HG03342 (cell line): ENCODE measurements around the gene ZNF277.
A peak's percentile ranks its signal among the peaks of the same experiment; 100 is the strongest.

ENCODE experiments used
- ATAC-seq: cut with Tn5 transposase; IDR thresholded peaks from one replicate; pipeline ENCODE4 v1.9.1; 2021; ENCODE audit warnings: mild to moderate bottlenecking, moderate library complexity; ENCODE audit not compliant: unreplicated experiment

ZNF277 gene

DNA sequence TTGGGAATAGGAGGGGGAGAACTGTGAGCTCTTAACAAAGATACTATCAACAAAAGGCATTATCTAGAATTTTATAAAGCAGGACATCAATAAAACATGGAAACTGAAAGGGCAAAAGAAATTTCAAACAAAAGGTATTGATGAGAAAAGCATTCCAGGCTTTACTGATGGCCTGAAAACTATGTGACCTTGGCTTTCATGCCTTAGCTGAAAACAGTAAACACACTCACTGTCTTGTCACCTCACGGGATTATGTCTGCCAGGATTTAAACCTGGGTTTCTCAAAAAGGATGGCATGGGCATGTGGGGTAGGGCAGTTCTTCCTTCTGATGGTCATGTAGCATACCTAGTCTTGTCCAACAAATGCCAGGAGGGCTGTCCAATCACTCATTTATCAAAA lies 23.2 kb upstream of the ZNF277 start:
- ATAC-seq, result no peak

DNA sequence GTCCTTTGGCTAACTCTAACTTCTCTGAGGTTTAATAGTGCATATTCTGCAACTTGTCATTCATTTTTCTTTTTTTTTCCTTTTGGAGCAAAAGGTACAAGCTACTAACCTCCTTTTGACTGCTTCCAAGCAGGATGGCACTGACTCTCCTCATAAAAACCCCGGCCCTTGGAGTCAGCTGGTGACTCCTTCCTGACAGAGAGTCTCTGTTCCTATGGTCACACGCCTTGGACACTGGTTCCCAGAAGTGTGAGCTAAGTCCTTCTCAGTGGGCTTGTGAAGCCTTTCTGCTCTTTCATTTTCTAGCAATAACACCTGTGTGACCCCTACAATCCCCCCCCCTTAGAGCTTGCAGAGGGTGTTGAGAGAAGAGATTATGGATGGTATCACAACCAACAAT lies 22.0 kb upstream of the ZNF277 start:
- ATAC-seq, result no peak

DNA sequence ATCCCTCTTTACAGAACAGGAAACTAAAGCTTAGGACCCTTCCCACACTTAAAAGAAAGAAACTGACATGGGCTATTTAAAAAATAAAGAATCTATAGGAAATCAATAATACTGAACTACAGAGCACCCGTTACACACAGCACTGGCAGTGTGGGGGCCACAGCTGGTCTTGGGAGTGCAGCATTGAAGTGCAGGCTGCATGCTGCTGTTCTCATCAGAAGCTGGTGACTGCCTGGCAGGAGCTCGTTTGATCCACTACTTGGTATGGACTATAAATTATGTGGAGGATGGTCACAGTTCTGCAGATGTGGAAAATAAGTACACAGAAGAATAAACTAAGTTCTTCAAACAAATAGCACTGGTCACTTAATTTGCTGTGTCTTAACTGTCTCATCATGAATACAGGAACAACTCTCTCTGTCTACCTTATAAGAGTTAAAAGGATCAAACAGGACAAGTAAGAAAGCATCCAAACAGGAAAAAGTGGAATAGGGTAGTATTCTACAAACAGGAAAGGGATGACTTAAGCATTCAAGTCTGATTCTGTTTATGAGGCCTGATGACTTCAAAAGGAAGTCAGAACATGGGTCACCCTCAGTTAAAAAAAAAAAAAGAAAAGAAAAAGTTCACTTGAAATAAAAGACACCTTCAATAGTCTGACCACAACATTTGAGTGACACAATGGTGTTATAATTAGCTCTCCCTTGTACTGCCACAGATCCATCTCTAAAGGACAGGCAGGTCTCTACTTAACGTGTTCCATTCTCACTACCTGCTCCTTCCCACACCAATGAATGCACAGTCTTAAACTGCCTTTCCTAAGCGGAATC lies 21.3 kb upstream of the ZNF277 start:
- ATAC-seq, result no peak

DNA sequence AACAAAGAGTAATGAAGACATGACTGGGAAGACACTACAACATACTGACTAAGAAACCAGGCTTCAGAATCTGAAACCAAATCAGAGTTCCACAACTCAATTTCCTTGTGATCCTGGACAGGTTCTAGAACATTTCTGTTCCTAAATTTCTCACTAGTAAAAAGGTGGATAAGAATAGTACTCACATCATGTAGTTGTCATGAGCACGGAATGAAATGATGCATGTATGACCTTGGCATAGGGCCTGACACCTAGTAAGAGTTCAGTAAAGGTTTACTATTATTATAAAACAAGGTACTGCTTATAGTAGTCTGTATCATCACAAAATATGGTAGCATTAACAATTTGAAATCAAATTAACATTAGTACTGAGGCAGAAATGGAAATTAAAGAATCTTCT lies 20.2 kb upstream of the ZNF277 start:
- ATAC-seq, result no peak

DNA sequence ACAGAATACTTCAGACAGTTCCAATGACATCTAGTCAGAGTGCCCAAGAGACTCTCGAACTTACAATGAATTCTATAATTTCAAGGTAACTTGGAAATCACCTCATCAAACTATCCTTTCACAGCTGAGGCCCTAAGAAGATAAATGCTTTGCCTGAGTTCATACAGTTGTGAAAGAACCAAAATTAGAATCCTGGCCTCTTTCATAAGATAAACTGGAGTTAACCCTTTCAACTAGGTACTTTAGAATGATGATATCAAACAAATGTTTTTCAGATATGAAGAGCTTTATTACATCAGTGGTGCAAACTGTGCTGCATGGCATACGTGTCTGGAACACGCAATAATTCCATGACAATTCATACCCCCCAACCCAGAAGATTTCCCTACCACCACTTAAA lies 18.2 kb upstream of the ZNF277 start:
- no peak for ATAC-seq

DNA sequence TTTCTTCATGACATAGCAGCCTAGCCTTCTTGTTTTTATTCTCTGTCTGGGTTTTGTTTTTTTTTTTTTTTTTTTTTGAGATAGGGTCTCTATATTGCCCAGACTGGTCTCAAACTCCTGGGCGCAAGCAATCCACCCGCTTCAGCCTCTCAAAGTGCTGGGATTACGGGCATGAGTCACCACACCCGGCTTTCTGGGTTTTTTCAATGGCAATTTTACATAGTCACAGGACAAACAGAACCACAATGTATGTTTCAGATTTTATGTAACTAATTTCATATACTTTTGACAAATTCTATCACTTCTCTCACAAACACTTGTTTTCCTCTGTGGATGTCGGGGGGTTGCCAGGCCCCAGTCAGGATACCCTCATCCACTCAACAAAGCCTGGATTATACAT lies 16.8 kb upstream of the ZNF277 start:
- ATAC-seq, result no peak

DNA sequence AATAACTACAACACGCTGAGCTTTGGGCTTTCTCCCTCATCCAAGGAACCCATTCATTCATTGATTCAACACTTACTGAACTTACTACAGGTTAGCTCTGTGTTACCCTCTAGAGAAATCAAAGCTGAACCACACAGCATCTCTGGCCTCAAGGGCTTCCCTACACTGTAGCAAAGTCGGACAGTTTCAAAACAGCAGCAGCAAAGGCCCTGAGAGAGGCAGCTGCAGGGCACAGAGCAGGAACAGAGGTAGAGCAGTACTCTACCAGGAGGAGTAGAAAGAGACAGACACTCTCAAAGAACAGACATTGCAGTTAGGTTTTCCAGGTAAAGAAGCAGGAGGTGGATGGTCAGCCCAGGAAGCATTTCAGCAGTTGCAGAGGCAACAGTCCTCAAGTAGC lies 16.4 kb upstream of the ZNF277 start:
- no peak for ATAC-seq

DNA sequence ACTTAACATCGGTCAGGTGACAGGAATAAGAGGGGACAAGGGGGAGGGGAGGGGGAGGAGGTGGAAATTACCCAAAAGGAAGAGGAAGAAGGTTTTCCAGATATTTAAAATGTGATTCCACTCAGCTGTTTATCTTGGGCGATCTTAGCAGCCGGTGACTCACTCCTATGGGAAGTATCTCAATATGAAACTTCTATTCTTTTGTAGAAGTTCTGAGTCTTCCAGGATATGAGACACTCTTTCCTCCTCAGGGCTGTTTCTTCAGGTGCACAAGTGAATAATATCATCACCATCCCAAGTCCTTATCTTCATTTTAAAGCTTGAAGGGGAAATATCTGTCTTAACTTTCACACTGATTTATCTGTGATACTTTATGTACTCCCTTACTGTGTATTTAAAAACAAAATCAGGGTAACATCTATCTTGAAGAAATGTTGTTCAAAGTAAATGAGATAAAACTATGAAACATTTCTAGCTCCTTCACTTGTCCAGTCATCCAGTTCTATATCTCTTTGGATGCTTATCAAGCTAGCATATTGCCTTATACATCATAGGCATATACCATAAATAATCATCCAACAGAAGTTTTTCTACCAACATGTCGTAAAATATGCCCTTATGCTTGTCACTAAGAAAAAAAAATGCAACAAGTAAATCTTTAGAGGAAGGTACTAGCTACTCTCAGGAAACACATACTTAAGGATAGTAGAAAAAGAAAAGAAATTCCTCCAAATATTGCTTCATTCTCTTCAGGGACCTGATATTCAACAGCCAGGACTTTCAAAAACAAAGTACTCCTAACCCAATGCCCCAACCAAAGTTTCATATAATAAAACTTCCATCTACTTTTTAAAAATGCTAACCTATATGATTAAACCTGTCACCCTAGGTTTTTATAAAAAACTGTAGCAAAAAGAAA lies 14.0 kb upstream of the ZNF277 start:
- no peak for ATAC-seq

DNA sequence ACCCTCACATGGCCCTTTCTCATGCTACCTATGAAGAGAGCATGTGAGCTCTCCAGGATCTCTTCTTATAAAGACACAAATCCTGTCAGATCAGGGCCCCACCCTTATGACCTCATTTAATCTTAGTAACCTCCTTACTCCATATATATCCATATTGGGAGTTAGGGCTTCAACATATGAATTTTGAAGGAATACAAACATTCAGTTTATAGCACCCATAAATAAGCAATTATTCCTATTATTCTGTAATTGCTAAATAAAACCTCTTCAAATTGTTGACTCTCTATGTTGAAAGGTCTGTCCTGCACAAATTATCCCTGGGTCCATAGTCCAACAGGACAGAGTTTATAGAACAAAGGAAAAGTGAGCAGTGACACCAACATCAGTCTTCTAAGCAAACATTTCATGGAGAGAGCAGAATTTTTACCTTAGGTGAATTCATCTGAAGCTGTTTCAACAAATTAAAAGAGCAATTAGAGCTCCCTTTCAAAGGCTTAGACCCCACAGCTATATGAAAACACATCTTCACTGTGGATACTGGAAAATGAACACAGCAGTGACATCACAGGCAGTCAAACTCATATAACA lies 12.5 kb upstream of the ZNF277 start:
- no peak for ATAC-seq

DNA sequence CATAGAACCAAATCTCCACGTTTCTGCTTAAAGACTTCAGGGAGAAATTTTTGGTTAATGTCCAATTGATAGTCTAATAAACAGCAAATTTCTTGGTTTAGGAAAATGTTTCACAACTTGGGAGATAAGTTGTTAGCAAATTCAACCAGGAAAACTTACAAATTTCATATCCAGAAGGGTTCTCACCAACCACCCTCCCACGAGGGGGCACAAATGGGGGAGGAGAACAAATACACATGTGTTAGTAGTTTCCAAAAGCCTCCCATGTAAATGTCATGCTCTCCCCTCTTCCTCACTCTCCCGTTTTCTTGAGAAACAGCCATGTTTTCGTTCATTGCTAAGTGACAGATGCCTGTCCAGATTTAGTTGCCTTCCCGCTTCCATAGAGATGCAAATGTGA lies 10.8 kb upstream of the ZNF277 start:
- no peak for ATAC-seq

DNA sequence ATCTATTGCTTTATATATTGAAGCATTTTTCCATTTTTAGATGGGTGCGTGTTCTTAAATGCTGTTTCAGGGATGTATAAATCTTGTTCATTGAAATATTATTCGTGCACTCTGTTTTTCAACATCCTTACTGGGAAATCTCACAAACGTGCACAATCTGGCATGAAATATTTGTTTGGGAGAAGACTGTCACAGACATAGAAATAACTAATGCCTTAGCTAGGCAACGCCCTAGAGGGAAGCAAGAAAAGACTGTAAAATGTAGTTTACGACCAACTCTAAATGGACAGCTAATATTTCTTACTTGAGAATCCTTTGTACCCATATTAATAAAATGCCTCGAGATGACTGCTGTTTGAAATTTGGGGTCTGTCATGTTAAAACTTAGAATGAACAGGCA lies 9.2 kb upstream of the ZNF277 start:
- ATAC-seq, result no peak

DNA sequence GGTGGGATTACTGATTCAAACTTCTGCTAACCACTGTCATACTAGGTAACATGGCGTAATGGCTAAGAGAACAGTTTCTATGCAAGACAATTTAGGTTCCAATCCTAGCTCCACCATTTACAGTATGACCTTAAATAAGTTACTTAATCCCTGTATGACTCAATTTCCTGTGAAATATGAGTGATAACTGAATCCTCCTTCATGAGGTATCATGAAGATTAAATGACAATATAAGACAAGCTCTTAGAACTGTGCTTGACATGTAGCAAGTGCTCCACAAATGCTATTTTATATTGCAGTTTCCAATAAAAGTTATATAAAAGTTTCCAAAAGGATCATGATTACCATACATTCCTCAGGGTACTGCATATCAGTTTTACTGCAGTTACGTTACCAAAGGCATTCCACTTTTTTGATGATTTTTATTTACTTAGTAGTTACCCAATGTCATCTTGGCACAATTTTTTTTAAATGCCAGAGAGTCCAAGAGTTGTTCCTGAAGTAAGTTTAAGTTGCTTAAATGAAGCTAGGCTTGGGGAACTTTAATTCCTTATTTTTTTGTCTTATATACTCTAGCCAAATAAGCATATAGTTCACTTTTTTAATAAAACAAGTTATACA lies 7.3 kb upstream of the ZNF277 start:
- no peak for ATAC-seq

DNA sequence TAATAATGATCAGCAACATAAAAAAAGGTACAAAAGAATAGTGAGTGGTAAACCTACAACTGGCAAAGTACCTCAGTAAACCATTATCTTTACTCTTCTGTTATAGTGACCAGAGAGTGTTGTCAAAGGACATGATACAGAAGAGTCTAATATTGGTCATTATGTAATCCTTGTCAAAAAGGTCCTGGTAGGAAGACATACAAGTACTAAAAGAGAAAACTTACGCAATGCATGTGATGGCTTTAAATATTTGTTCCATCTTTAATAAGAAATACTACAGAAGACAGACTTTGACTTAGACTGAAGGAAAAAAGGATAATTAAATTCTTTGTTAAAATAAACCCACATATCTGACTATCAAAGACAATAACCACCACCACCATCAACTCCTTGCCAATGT lies 6.8 kb upstream of the ZNF277 start:
- no peak for ATAC-seq

DNA sequence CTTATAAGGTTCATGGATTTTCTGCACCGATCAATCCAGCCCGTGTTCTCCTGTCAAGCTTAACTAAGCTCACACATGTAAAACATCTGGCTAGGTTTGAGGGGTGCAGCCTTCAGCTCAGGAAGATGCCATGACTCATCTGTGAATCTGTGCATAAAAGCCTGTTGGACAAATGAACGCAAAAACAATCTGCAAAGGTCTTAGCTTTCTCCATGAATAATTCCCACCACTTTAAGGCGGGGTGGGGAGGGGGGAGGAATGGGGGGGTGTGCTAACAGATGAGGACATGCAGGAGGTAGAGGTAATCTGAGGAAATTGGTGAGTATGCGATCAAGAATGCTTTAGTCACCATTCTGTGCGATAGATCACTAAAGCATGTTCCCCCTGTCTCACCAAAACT lies 5.1 kb upstream of the ZNF277 start:
- ATAC-seq, result no peak

DNA sequence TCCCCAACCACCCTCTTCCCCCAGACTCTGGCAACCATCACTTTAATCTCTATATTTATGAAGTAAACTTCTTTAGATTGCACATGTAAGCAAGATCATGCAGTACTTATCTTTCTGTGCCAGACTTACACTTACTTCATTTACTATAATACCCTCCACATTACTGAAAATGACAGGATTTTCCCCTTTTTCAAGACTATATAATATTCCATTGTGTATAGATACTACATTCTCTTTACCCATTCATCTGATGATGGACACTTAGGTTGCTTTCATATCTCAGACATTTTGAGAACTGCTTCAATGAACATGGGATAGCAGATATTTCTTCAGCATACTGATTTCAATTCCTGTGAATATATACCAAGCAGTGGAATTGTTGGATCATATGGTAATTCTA lies 4.7 kb upstream of the ZNF277 start:
- ATAC-seq, result no peak

DNA sequence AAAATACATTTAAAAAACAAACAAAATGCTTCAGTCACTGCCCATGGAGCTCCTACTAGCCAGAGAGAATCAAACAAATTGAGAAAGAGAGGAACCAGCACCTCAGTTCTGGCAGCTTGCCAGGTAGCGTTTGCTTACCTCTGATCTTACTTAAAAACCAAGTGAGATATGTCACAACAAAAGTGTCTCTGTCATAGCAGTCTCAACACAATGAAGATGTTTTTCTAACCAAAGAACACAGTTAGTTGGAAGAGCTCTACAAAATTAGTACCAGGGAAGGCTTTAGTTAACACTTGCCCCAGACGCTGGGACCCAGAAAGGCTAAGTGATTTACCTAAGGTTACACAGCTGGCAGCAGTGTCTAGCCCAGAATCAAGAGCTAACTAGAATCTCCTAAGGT lies 3.7 kb upstream of the ZNF277 start:
- no peak for ATAC-seq

DNA sequence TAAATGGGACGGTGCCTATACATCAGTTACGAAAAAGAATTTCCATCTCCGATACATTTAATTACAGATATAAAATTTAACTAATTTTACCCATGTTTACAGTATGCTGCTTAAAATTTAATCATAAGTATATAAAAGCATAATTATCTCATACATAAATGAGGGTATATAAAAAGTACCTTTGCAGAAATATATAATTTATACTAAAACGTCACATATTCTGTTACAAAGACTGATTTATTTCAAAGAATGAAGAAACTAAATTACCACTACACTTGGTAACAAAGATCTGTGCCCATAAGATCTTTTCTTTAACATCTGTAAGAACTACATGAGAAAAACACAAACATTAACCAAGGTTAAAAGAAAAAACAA lies 3.1 kb upstream of the ZNF277 start:
- ATAC-seq, result no peak

DNA sequence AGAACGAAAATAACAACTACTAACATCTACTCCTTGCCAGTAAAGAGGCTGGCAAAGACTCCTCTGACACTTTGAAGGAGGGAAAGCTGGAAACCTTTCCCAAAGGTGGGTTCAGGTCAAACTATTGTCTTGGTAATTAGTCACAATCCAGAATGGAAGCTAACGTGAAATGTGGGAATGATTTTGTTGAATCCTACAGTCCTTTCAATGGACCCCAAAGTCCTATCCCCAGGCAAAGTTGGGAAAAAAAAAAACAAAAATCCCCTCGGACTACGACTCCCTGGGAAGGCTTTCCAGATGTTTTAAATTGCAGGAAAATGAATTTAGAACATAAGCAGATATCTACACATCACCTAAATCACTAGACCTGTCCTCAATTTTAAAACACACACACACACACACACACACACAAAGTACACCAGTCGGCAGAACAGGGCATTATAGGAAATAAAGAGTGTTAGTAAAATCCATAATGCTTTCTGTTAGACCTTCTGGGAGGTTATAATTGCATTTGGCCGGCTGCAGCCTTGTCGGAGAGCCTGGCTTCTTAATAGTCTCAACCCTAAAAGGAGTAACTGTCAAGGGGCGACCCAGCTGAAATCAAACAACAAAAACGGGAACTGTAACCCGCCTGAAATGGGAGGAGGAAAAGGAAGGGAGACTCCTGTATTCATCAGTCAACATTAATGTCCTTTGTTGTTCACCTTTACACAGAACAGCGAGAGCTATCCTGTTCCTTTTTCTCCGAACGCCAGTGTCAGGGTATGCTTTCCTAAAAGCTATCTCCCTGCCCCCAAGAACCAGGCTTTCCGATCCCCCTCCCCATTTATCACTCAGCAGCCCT lies 1.8 kb upstream of the ZNF277 start:
- ATAC-seq, result no peak

DNA sequence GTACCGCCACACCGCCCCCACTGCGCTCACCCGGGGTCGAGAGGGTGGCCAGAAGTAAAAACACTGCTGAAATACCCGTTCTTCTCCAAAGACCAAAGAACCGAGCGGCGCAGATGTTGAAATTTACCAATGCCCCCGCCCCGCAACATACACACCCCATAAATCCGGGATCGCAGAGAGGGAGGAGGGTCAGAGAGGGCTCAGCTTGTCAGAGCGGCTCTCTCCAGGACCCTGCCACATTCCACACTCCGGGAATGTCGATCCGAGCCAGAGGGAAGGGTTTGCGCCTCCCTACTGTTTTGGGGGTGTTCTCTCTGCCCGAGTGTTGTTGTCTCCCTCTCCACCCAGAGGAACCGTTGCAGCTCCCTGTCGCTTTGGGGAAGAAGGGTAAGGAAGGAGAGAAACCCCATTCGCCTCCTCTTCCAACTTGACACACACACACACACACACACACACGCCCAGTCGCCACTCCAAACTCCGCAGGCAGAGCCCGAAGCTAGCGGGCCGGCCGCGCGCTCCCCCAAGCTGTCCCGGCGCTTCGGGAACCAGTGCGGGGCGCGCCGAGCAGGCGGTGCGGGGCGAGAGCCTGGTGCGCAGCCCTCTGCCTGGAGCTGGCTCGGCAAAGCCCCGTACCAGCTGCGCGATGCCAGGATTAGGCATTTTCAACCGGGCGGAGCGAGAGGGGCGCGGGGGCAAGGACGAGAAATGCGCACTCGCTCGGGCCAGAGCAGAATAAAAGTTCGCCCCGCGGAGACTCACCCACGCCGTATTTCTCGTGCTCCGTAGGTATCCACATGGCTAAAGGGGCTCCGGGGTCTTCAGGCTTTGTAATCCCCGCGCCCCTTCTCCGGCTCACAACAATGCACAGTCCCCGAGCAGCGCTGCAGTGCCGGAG lies 905 bp upstream of the ZNF277 start:
- peak; percentile 5 for ATAC-seq
